Effector memory CD4-positive, alpha-beta T cell (primary cell): ENCODE data around the gene DQX1.
"Not testable (repeated sequence)": the region's sequence is repeated elsewhere in the genome, so short reads cannot be mapped to it uniquely, and the experiment has no call there.

Experiments
- DNase-seq, 3 donors: peaks; one replicate each; pipeline ENCODE4 v3.0.0-alpha.2; 2020
- H3K27ac ChIP-seq: 2 replicates; pipeline ENCODE4 v1.7.0; 2013; ENCODE audit warnings: mild to moderate bottlenecking, low read length, moderate library complexity; ENCODE audit not compliant: insufficient read depth, poor library complexity, severe bottlenecking
- H3K27me3 ChIP-seq: replicated peaks from 2 replicates; pipeline ENCODE4 v1.7.0; 2013; ENCODE audit warnings: mild to moderate bottlenecking, low read length; ENCODE audit not compliant: insufficient read depth, control insufficient read depth, poor library complexity, severe bottlenecking
- H3K36me3 ChIP-seq: 2 replicates; pipeline ENCODE4 v1.7.0; 2013; ENCODE audit warnings: mild to moderate bottlenecking, low read length, moderate library complexity; ENCODE audit not compliant: control insufficient read depth, insufficient read depth
- H3K4me1 ChIP-seq: 2 replicates; pipeline ENCODE4 v1.7.0; 2013; ENCODE audit warnings: low read length, mild to moderate bottlenecking; ENCODE audit not compliant: control insufficient read depth, insufficient read depth, poor library complexity, severe bottlenecking
- H3K4me3 ChIP-seq: 2 replicates; pipeline ENCODE4 v1.7.0; 2013; ENCODE audit warnings: low read length, low read depth, mild to moderate bottlenecking; ENCODE audit not compliant: insufficient read depth, poor library complexity, severe bottlenecking
- H3K9me3 ChIP-seq: 2 replicates; pipeline ENCODE4 v1.7.0; 2013; ENCODE audit warnings: mild to moderate bottlenecking, low read length, moderate library complexity; ENCODE audit not compliant: control insufficient read depth

DQX1 gene

DNA sequence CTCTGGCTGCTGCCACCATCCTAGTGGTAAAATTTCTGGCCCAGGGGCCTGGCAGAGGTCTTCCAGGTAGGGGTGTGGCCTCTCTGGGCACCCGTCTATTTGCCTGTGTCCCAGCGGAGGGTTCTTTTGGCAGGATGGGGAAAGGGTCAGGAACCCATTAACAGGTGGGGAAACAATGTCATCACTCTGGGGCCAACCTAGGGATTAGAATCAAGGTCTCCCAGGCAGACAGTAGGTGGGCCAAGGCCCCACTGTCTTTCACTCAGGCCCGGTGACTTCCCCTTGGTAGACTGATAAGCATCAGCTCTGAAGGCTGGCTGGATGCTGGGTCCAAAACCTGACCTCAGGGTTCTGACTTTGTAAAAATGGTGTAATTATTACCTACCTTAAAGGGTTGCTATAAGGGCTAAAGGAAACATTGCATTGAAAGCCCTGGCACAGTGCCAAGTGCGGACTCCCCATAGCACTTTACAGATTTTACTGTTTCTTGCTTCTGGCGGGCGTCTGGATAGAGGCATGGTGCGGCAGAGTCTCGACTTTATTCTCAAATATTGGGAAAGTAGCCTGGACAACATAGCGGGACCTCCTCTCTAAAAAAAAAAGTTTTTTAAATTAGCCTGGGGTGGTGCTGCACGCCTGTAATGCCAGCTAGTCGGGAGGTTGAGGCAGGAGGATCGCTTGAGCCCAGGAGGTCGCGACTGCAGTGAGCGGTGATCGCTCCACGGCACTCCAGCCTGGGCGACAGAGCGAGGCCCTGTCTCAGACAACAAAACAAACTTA, 28.8 kb downstream of the DQX1 start:
- Histone ChIP-seq H3K4me1 (peaks cover 22% of the 10 kb centered on the region), H3K27me3 (peaks cover 34% of the 10 kb centered on the region), H3K4me3 (no peak overlapping the region), H3K27ac (no peak overlapping the region), H3K9me3 (no peaks in the 10 kb centered on the region), H3K36me3 (peaks cover 16% of the 10 kb centered on the region)
- DNase-seq: no peak

DNA sequence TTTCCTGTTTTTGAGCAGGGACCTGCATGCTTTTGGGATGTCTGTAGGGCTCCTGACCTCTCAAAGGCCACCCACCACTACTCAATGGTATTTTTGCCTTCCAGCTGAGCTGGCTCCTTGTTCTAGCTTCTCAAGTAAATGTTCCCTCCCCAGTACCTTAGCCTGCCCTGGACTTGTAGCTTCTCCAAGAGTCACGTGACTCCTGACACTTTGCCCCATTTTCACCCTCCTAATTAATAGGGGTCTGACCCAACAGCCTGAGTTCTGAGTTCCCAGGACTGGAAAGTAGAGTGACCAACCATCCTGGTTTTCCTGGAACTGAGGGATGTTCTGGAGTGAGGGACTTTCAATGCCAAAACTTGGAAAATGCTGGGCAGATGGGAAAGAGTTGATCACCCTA, 30.6 kb downstream of the DQX1 start:
- Histone ChIP-seq H3K4me3 (no peak overlapping the region), H3K27me3 (peaks cover 22% of the 10 kb centered on the region), H3K4me1 (peaks cover 22% of the 10 kb centered on the region), H3K36me3 (peaks cover 33% of the 10 kb centered on the region), H3K9me3 (no peaks in the 10 kb centered on the region), H3K27ac (no peak overlapping the region)
- DNase-seq: no peak

- H3K36me3 ChIP-seq: peaks cover 40% of the 10 kb centered on the region
- no peaks in the 10 kb centered on the region for H3K9me3 ChIP-seq
- peaks cover 12% of the 10 kb centered on the region for H3K4me1 ChIP-seq
- peaks cover 5% of the 10 kb centered on the region for H3K27me3 ChIP-seq
- DNase-seq: no peak
- no peak overlapping the region for H3K27ac ChIP-seq
- H3K4me3 ChIP-seq: no peak overlapping the region
Observed at GRCh38 chr2:74493546-74493945, 32.5 kb downstream of the DQX1 start.

DNA sequence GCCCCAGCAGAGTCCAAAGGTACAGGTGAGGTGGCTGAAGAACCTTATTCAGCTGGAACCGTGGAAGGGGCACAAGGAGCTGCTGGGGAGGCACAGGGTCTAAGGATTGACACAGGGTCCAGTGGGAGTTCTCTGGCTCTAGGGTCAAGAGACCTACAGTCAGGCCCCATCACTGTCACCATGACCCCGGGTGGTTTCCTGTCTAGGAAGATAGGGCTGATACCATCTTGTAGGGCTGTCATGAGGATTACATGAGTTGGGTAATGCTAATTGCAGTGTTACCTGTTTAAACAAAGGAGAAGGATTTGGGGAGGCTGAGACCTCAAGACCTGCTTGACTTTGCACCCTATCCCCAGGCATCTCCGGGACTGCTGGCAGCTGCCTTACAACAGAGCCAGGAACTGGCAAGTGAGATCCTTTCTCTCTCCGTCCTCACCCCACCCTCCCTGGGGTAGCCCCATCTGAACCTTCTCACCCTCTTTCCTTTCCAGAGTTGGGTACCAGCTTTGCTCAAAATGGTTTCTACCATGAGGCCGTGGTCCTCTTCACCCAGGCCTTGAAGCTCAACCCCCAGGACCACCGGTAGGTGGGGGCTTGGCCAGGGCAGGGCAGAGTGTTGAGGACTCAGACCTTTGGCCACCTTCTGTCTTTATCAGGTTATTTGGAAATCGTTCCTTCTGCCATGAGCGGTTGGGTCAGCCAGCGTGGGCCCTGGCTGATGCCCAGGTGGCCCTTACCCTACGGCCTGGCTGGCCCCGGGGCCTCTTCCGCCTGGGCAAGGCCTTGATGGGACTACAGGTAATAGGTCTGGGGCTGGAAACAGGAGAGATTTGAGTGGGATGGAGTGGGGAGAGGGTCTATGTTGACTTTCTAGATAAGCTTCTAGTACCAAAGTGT, 34.1 kb downstream of the DQX1 start:
- Histone ChIP-seq H3K27ac (no peak overlapping the region), H3K4me1 (no peaks in the 10 kb centered on the region), H3K27me3 (no peaks in the 10 kb centered on the region), H3K36me3 (peaks cover 43% of the 10 kb centered on the region), H3K9me3 (no peaks in the 10 kb centered on the region), H3K4me3 (no peak overlapping the region)
- DNase-seq: no peak

DNA sequence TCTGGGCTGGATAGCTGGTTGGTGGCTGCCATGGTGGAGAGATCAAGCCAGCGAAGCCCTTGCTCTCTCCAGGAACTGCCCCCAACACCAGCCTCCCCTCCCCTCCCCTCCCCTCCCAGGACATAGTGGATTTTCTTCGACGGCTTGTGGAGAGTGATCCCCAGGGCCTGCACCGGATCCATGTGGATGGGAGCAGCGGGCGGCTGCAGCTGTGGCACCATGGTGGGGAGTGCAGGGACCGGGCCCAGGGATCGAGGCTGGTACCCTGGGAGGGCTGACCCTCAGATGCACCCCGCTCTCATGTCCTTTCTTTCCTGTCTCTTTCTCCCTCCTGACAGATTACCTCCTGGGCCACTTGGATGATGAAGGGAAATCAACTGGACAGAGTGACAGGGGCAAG, 36.1 kb downstream of the DQX1 start:
- H3K36me3 ChIP-seq: peaks cover 51% of the 10 kb centered on the region
- H3K27ac ChIP-seq: no peak overlapping the region

DNA sequence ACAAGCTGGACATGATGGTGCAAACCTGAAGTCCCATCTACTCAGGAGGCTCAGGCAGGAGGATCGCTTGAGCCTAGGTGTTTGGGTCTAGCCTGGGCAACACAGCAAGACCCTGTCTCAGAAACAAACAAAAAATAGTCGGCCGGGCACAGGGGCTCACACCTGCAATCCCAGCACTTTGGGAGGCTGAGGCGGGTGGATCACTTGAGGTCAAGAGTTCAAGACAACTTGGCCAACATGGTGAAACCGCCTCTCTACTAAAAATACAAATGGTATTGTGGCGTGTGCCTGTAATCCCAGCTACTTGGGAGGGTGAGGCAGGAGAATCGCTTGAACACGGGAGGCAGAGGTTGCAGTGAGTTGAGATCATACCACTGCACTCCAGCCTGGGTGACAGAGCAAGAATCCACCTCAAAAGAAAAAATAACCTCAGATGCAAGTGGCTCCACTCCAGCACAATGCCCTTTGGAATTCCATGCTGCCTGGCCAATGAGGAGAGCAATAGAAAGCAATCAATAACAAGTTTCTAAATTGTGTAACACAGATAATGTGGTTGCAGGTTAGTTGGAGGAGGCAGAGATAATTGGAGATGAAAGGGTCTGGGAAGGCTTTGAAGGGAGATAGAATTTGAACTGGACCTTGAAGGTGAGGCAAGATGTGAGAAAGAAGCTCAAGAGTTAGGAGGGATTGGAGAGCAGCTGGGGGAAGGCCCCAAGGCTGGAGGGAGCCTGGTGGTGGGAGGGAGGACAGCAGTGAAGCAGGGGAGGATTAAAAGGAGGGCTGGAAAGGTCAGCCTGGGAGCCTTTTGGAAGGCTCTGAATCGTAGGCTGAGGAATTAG, 37.2 kb downstream of the DQX1 start:
- Histone ChIP-seq H3K4me3 (no peak overlapping the region), H3K27me3 (no peaks in the 10 kb centered on the region), H3K4me1 (no peaks in the 10 kb centered on the region), H3K9me3 (no peaks in the 10 kb centered on the region), H3K27ac (no peak overlapping the region), H3K36me3 (peaks cover 51% of the 10 kb centered on the region)
- no peak for DNase-seq

More for the DNA sequence above, 36.1 kb downstream of the DQX1 start:
- no peak overlapping the region for H3K4me3 ChIP-seq
- DNase-seq: no peak
- H3K4me1 ChIP-seq: no peaks in the 10 kb centered on the region
- no peaks in the 10 kb centered on the region for H3K27me3 ChIP-seq
- no peaks in the 10 kb centered on the region for H3K9me3 ChIP-seq

DNA sequence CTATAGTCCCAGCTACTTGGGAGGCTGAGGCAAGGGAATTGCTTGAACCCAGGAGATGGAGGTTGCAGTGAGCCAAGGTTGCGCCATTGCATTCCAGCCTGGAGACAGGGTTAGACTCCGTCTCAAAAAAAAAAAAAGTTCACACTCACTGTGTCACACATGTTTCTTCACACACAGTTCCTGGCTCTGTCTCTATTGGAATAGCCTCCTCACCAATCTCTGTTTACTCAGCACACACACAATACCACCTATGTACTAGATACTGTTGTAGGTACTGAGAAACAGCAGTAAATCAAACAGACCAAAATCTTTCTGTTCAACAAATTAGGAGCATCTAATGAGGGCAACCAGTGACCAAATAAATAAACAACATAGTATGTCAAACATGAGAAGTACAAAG, 39.9 kb downstream of the DQX1 start:
- H3K36me3 ChIP-seq: peaks cover 25% of the 10 kb centered on the region
- no peak overlapping the region for H3K4me3 ChIP-seq
- H3K27ac ChIP-seq: no peak overlapping the region
- no peak for DNase-seq
- H3K4me1 ChIP-seq: peaks cover 16% of the 10 kb centered on the region
- no peaks in the 10 kb centered on the region for H3K9me3 ChIP-seq
- no peaks in the 10 kb centered on the region for H3K27me3 ChIP-seq

DNA sequence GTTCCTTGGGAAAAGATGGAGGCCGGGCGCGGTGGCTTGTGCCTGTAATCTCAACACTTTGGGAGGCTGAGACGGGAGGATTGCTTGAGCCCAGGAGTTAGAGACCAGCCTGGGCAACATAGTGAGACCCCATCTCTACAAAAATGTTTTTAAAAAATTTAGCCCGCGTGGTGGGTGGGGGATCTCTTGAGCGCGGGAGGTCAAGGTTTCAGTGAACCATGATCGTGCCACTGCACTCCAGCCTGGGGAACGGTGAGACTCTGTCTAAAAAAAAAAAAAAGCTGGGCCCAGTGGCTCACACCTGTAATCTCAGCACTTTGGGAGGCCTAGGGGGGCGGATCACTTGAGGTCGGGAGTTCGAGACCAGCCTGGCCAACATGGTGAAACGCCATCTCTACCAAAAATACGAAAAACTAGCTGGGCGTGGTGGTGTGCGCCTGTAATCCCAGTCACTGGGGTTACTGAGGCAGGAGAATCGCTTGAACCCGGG, 42.3 kb downstream of the DQX1 start:
- H3K27me3 ChIP-seq, H3K9me3 ChIP-seq, DNase-seq: not testable (repeated sequence)
- Histone ChIP-seq H3K4me1 (peaks cover 21% of the 10 kb centered on the region), H3K4me3 (peak overlapping the region; percentile 100), H3K27ac (peak overlapping the region; percentile 98), H3K36me3 (peaks cover 14% of the 10 kb centered on the region)

DNA sequence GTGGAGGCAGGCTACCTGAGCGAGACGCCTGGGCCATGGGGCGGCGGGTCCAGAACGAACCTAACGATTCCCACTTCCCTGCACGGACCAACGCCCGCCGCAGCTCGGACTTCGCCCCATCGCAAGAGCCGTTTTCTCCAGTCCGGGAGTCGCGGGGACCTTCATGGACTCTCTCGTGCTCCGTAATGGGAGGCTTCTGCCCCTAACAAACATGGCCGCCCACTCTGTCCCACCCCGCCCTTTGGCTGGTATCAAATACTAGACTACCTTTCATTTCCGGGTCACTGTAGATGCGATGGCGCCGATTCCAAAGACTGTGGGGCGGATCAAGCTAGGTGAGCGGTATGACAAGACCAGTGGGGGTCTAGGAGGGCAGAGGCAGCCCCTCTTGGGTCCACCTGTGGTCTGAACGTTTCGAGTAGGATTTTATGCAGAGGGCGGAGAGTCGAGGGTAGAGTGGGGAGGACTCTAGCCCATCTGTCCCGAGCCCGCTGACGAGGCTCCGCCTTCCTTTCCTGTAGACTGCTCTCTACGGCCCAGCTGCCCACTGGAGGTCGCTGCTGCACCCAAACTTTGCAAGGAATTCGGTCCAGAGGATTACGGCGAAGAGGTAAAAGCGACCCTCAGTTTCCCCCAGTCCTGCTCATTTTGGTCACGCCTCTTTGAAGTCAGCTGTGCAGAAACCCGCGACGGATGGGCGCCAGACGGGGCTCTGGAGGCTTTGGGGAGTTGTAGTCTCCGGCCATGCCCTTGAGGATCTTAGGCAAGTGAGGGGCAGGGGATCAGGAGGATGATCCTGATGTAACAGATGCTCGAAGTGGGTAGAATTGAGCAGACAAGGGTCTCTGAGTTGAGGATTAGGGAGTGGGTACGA, 43.0 kb downstream of the DQX1 start, which contains the start of the genes CCDC142 and TTC31:
CCDC142 (minus strand) TSS at position 198 of the 874 bp plus-strand sequence; CDS start at position 37, 161 bp downstream.
TTC31 (plus strand) TSS at position 281 of the 874 bp plus-strand sequence; CDS start at position 296, 15 bp downstream.
- peaks cover 21% of the 10 kb centered on the region for H3K4me1 ChIP-seq
- H3K27me3 ChIP-seq: no peaks in the 10 kb centered on the region
- no peaks in the 10 kb centered on the region for H3K9me3 ChIP-seq
- peak; percentile 84 to 90 (median 89) for DNase-seq
- H3K4me3 ChIP-seq: peak within 1 kb of the TSS; percentile 100
- H3K27ac ChIP-seq: peak within 1 kb of the TSS; percentile 98
- peaks cover 8% of the 10 kb centered on the region for H3K36me3 ChIP-seq
